Right lobe of liver (tissue), 4 donors: ENCODE measurements around the gene CIDEB.

Source experiments
- POLR2A ChIP-seq: fragments of 450-650 bp; IDR thresholded peaks from one replicate; pipeline ENCODE4 v1.6.1; 2017; ENCODE audit warnings: antibody characterized with exemption, mild to moderate bottlenecking
- TF ChIP-seq, protein P1 (sequence below), 4 donors: fragments of 200-600 bp in 3 of 4; fragments of 450-650 bp in 1 of 4; IDR thresholded peaks; one replicate each; pipeline versions ENCODE4 v1.5.1 to v1.8.0; 2016 to 2022; ENCODE audit warnings: antibody characterized with exemption in 4 of 4, mild to moderate bottlenecking in 2 of 4
- donor health status: DM: no; HTN: no; CAD: no.
- donor health status: DM: no; HTN: no; CAD: no.
- donor health status: DM: no; HTN: yes; CAD: no.

DNA sequence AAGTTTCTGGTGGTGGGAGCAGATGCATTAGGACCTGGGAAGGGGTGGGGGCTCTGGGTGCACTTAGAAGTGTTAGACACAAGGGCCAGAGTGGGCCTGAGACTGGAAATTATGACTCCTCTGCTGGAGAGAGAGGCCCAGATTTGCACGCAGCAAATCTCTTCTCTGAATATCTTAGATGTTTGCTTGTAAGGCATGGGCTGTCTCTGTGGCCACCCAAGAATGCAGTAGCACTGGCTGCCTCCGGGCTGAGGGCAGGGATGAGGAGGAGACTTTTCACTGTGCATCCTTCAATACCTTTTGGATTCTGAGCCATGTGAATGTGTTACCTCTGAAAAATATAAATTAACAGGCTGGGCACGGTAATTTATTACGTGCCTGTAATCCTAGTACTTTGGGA, 22.4 kb downstream of the CIDEB start:
- TF ChIP-seq, protein P1, sequence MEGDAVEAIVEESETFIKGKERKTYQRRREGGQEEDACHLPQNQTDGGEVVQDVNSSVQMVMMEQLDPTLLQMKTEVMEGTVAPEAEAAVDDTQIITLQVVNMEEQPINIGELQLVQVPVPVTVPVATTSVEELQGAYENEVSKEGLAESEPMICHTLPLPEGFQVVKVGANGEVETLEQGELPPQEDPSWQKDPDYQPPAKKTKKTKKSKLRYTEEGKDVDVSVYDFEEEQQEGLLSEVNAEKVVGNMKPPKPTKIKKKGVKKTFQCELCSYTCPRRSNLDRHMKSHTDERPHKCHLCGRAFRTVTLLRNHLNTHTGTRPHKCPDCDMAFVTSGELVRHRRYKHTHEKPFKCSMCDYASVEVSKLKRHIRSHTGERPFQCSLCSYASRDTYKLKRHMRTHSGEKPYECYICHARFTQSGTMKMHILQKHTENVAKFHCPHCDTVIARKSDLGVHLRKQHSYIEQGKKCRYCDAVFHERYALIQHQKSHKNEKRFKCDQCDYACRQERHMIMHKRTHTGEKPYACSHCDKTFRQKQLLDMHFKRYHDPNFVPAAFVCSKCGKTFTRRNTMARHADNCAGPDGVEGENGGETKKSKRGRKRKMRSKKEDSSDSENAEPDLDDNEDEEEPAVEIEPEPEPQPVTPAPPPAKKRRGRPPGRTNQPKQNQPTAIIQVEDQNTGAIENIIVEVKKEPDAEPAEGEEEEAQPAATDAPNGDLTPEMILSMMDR (IDR thresholded peaks at IDR 0.05), result no peak
- TF ChIP-seq POLR2A, result no peak
